ENCODE measurements around the gene LRP5. TPM values are rescaled to one million over a fixed set of nuclear protein-coding genes. Genes with fewer than 3 reads are reported as not detected.
A peak's percentile ranks its signal among the peaks of the same experiment; 100 is the strongest.
"Not testable (repeated sequence)": the region's sequence is repeated elsewhere in the genome, so short reads cannot be mapped to it uniquely, and the experiment has no call there.

Gene LRP5
- total RNA-seq, 1 donor from 2014 or later, result 82.4 TPM

DNA sequence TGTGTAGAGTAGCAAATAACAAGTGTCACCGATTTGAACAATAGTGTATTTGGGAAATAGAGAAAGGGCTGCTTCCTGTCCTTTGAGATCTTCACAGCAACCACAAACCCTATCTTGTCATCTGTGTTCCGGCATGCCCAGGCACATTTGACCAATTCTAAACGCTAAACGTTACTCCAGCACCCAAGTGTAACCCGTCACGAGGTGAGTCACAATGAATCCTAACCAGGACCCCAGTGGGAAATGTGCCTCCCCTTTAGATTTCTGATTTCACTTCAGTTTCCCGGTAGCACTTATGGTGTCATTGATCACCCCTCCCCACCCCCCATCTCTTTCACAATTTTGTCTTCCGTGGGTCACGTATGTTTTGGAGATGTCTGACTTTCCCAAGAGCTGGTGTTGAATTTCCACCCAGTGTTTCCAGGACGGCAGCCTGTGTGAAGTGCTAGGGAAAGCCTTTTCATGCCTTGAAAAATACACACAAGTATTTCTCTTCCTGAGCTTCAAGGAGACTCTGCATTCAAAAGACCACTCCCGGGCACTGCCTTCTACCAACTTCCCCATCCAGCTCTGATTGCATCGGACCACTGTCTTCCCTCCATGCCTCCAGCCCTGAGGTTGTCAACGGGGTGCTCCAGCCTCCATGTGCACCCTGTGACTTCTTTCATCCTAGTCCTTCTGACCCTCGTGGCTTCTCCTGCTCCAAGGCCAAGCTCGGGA is 30.1 kb upstream of the LRP5 start:
- DNase-seq (ENCODE audit: low spot score), result no peak

DNA sequence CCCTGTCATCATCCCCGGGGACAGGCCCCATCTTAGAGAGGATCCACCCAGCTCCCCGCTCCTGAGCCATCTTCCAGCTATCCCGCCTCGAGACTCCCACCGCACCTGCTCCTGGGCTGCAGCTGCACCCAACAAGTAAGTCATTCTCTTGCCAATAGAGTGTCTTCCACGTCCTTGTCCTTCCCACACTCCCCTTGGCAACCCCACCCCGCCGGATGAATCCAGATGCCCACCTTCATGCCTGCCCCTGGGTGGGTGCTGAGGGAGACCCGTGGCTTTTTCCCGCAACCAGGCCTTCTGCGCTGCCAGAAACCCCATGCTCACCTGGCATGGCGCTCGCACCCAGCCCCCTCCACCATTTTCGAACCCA is 29.5 kb upstream of the LRP5 start:
- no peak for DNase-seq (ENCODE audit: low spot score)

DNA sequence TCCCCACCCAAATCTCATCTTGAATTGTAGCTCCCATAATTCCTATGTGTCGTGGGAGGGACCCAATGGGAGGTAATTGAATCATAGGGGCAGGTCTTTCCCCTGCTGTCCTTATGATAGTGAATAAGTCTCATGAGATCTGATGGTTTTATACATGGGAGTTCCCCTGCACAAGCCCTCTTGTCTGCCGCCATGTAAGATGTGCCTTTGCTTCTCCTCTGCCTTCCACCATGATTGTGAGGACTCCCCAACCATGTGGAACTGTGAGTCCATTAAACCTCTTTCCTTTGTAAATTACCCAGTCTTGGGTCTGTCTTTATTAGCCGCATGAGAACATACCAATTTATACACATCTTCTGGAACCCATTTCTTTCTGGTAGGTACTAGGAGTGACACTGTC is 27.8 kb upstream of the LRP5 start:
- not testable (repeated sequence) for DNase-seq (ENCODE audit: low spot score)

DNA sequence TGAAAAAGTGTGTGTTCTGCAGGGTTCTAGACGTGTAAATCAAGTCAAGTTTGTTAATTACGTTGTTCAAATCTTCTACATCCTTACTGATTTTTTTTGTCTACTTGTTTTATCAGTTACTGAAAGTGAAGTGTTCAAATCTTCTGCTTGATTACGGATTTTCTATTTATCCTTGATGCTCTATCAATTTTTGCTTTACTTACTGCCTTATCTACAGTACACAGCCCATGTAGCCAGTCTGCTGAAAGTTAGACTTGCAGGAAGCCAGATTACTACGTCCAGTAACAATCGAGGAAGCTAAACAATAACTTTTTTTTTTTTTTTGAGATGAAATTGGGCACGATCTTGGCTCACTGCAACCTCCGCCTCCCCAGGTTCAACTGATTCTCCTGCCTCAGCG is 25.0 kb upstream of the LRP5 start:
- no peak for DNase-seq (ENCODE audit: low spot score)

DNA sequence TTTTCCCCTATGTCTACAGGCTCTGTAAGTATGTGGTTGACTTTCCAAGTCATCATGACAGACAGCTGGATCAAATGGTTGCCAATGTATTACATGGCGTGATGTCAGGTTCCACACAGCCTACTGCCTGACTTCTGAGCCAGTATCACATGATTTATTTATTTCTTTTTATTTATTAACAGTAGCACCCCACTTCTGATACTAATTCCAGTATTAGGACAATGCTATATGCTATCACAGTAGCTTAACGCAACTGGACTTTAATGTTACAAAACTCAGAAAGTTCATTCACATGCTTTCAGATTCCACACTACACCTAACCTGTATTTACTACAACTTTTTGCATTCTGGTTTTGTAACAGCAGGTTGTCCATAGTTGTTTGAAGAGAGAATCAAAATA is 22.9 kb upstream of the LRP5 start:
- no peak for DNase-seq (ENCODE audit: low spot score)

DNA sequence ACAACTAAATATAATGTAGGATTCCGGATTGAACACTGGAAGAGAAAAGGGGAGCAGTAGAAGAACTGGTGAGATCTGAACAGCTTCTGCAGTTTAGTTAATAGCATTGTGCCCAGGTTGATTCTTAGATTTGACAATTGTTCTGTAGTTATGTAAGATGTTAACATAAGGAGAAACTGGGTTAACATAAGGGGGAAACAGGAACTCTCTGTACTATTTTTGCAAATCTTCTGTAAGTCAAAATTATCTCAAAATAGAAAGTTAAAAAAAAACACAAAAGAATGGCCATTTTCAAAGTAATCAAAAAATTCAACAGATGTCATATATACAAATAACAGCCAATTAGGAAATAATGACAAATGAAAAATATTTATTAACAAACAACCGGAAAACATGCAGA is 18.7 kb upstream of the LRP5 start:
- no peak for DNase-seq (ENCODE audit: low spot score)

DNA sequence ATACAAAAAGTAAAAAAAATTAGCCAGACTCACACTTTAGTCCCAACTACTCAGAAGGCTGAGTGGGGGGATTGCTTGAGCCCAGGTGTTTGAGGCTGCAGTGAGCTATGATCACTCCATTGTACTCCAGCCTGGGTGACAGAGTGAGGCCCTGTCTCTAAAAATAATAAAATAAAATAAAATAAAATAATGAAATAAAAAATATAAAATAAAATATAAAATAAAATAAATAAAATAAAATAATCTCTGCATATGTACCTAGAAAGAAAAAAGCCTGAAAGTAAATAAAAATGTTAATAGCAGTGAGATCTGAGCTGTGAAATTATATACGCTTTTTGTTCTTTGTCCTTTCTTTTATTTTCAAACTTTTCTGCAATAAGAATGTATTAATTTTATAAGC is 17.1 kb upstream of the LRP5 start:
- DNase-seq (ENCODE audit: low spot score), result no peak

DNA sequence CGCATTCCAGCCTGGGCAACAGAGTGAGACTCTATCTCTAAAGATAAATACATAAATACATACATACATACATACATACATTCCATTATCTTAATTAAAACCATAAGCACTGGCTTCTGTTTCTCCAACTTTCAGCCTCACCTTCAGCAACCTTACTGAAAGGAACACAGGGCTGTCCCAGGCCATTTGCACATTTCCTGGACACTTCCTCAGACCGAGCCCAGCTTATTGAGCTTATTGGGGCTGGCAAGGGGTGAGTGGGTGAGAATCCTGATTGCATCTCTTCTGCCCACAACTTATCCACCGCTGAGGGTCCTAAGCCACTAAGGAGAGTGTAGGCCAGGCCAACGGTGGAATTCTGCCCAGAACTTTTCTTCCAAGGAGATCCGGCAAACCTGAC is 16.5 kb upstream of the LRP5 start:
- DNase-seq (ENCODE audit: low spot score), result no peak

DNA sequence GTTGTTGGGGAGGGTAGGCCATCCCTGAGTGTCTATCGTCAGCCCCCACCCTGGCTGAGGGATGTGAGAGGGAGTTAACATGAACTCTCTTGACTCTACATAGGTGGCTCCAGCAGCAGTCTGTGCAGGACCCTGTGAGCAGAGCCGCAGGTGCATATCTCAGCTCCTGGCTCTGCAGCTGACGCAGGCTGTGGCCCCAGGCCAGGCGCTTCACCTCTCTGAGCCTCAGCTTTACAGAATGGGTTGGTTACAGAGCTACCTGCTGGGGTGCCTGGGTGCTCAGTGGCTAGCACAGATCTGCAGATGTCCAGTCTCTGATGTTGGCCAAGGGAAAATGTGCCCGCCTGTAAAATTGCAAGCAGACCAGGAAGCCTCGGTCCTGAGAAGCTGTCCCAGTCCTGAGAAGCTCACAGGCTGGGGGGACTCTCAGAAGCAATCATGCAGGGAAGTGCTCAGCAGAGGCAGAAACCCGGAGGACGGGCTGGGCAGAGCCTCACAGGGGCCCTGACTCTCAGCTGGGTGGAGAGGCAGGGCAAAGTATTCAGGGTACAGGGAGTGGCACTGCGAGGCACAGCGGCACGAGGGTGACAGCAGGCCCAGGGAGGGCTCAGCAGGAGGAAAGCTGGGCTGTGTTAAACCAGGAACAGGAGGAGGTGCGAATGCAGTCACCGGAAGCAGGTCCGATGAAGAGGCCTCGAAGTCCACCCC is 15.9 kb upstream of the LRP5 start:
- no peak for DNase-seq (ENCODE audit: low spot score)

DNA sequence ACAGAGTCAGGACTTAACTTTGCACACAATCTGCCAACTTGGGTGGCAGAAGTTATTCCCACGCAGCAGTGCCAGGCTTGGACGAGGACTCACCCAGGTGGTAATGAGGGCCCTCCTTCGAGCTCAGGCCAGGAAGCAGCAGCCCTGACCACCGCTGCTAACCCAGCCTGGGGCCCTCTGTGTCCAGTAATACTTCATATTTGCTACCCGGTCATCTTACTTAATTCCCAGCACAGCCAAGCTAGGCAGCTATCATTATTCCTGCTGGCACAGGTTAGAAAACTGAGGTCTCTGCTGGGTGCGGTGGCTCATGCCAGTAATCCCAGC is 15.4 kb upstream of the LRP5 start:
- DNase-seq (ENCODE audit: low spot score), result no peak

DNA sequence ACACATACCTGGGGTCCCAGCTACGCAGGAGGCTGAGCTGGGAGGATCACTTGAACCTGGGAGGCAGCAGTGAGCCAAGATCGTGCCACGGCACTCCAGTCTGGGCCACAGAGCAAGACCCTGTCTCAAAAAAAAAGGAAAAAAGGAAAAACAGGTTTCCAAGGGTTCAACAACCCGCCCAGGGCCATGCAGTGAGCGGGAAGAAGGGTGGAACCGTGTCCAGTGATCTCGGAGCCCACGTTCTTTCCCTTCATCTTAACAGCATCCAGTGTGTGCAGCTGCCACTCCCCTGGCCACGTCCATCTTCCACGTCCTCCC is 14.9 kb upstream of the LRP5 start:
- DNase-seq (ENCODE audit: low spot score), result no peak

DNA sequence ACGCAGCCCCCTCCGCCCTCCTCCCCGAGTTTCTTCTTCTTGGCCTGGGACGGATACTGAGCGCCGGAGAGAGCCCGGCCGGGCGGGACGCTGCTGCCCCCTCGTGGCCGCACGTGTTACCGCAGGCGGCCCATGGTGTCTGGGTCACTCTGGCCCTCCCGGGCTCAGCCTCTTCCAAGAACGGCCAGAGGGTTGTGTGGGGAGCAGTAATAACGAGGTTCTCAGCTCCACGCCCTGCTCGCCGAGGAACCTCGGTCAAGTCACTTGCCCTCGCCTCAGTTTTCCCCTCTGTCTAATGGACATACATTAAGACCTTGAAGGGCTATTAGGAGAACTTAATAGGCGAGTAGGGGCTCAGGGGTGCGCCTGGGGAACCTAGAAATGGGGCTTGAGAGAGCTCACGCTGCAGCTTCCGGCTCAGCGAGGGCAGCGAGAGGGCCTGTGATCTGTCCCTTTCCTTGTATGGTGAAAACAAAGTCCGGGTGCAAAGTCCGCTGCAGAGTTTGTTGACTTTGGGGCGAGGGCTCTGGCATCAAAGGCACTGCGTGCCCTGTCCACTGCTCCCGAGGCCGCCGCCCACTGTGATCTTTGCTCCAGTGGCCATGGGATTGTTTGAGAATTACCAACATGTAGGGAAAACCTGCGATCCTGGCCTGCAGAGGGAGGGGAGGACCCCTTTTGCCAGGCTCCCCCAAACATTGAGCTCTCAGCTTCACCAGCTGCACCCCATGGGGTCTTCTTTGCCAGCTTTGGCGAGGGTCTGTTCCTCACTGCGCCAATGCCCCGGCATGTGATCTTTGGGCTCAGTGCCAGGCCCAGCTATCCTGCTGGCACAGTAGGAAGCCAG is 14.4 kb upstream of the LRP5 start:
- DNase-seq (ENCODE audit: low spot score), result peak; percentile 84

DNA sequence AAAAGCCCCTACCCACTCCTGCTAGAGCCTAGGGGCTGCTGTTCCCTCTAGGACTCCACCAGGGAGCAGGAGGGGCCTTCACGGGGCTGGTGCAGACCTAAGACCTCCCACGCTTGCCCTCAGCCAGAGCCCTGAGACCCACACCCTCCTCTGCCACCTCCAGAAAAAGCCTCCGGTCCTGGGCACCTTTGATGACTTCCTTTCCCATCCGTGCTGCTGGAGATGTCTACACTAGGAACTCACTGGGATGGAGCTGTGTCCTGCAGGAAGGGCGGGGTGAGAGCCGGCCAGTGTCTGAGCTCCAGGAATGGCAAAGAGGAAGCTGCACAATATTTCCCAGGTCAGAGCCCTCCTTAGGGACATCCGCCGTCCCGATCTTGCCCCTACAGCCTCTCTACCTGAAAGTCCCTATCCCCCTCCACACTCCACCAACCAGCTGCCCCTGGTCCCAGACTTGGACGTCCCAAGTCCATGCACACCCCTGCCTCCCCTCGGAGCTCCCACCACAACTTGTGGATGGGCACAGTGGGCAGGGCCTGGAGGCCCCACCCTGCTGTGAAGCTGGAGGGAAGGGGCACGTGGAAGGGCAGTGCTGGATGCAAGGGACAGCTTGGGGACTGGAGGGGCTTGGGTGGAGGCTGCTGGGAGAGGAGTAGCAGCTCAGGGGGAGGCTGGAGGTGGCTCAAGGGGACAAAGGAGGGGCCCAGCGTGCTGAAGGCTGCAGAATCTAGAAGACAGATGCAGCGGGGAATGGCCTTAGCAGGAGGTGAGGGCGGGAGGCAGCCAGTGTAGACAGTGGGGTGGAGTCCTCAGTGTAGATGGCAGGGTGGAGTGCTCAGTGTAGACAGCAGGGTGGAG is 13.5 kb upstream of the LRP5 start:
- no peak for DNase-seq (ENCODE audit: low spot score)

DNA sequence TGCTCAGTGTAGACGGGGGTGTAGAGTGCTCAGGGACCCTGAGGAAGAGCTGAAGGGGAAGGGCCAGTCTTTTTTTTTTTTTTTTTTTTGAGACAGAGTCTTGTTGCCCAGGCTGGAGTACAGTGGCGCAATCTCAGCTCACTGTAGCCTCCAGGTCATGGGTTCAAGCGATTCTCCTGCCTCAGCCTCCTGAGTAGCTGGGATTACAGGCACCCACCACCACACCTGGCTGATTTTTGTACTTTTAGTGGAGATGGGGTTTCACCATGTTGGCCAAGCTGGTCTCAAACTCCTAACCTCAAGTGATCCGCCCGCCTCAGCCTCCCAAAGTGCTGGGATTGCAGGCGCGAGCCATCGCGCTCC is 12.9 kb upstream of the LRP5 start:
- DNase-seq (ENCODE audit: low spot score), result not testable (repeated sequence)

DNA sequence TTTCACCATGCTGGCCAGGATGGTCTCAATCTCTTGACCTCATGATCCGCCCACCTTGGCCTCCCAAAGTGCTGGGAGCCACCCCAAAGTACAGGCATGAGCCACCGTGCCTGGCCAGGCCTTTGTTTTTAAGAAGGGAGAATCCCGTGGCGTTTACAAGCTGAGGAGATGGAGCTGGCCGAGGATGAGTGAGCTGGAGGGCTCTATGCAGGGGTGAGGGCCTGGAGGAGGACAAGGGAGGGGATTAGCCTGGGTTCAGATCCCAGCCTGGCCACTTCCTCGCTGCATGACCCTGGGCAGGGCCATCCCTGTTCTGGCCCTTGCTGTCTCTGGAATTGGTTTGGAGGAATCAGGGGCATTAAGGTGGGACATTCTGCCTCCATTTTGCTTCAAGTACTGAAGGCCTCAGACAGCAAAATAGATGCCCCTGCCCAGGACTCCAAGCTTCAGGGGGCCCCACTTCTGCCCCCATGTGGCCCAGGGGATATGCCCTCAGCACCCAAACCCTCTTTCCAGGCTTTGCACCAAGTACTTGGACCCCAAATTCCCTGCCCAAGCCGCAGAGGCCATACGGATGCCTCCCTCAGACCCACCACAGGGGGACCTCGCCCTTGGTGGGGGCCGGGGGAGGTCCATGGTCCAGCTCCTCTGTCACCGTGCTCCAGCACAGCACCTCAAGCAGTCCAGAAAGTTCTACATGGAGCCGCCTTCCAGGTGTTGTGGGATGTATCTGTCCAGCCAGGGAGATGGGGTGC is 12.1 kb upstream of the LRP5 start:
- no peak for DNase-seq (ENCODE audit: low spot score)

DNA sequence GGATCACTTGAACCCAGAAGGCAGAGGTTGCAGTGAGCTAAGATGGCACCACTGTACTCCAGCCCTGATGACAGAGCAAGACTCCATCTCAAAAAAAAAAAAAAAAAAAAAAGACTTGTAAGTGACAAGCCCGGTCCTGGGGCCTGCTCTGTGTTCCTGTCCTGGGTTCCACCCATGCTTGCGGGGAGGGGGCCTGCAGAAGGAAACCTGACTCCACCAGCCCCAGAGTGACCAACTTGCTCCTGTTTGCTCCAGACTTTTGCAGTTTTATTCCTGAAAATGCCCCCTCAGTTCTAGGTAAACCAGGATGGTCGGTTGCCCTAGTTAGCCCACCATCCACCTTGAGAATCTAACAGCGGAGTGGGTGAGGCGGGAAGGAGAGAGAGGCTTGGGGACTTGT is 10.1 kb upstream of the LRP5 start:
- no peak for DNase-seq (ENCODE audit: low spot score)

DNA sequence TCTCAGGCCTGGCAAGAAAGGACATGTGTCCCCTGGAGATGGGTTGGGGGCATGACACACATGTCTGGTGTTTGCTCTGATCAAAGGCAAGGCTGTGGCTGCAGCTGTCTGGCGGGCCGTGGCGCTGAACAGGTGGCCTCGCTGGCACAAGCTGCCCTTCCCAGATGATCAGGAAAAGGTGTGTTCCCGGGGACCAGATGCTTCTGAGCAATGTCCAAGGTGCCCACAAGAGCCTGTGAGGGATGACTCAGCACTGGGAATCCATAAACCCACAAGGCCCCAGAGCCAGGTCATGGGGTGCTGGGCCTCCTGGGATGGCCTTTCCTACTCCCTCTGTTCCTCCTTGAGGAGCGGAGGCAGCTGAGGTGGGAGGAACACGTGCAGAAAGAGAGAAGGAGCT is 9.7 kb upstream of the LRP5 start:
- DNase-seq (ENCODE audit: low spot score), result no peak

DNA sequence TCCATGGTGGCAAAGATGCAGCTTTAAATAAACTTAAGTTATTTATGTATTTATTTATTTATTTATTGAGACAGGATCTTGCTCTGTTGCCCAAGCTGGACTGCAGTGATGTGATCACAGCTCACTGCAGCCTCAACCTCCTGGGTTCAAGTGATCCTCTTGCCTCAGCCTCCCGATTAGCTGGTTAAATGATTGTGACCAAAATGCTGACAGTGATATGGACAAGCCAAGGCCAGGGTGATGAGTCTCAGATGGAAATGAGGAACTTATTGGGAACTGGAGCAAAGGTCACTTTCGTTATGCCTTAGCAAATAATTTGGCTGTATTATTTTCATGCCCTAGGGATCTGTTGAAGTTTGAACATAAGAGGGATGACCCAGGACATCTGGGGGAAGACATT is 9.3 kb upstream of the LRP5 start:
- DNase-seq (ENCODE audit: low spot score), result no peak

DNA sequence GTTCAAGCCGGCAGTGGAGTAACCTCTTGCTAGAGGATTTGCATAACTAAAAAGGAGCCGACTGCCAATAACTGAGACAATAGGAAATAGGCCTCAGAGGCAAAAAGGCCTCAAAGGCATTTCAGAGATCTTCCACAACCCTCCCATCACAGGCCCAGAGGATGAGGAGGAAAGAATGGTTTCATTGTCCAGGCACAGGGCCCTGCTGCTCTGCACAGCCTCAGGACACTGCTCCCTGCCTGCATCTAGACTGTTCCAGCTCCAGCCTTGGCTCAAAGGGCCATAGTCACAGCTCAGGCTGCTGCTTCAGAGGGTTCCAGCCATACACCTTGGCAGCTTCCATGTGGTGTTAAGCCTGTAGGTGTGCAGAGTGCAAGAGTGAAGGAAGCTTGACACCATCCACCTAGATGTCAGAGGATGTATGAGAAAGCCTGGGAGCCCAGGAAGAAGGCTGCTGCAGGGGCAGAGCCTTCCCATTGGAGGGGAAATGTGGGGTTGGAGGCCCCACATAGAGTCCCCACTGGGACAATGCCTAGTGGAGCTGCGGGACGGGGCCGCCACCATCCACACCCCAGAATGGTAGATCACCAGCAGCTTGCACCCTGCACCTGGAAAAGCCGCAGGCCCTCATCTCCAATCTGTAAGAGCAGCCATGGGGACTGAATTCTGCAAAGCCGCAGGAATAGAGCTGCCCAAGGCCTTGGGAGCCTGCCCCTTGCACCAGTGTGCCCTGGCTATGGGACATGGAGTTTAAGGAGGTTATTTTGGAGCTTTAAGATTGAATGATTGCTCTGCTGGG is 8.2 kb upstream of the LRP5 start:
- DNase-seq (ENCODE audit: low spot score), result no peak

DNA sequence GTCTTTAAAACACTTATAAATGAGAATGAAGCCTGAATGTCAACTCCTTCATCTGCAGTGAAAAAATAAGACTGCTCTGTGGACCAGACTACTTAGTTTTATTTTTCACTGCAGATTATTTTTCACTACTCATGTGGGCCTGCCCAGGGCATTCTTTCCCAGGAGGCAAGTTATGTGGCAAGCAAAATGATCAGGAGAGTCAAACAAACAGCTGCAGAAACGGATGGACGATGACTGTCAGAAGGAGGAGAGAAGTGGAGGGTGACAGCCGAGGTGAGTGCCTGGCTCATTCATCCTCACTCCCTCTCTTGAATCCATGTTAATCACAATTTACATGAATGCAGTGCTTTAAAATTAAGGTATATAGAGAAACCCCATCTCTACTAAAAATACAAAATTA is 5.8 kb upstream of the LRP5 start:
- no peak for DNase-seq (ENCODE audit: low spot score)

DNA sequence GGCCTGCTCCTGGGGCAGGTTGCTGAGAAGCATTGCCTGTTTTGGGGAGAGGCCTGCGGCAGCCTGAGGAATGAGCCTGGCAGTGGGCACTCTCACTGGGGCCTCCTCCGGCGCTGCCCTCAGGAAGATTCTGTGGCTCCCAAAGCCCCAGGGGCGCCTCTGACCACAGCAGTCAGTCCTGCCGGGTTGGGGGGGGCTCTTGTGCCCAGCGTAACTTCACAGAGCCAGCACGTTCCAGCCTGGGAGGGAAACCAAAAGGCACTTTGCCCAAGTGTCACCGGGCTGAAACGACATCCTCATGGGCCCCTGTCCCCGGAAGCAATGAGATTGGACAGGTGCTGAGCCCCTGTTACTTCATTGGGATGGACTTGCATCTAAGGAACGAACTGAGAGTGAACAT is 4.3 kb upstream of the LRP5 start:
- DNase-seq (ENCODE audit: low spot score), result no peak
